ENCODE data around the gene MYNN.
A peak's percentile ranks its signal among the peaks of the same experiment; 100 is the strongest.

Gene MYNN

GRCh38 chr3:169780742-169781141 lies 7.5 kb downstream of the MYNN start:
- DNase-seq: peak; percentile 21

- no peak for DNase-seq
Observed at GRCh38 chr3:169781209-169781855, 8.1 kb downstream of the MYNN start.

- DNase-seq: no peak
Observed at GRCh38 chr3:169787120-169787519, 13.9 kb downstream of the MYNN start.

GRCh38 chr3:169787791-169788190 lies 14.6 kb downstream of the MYNN start:
- DNase-seq: no peak

DNA sequence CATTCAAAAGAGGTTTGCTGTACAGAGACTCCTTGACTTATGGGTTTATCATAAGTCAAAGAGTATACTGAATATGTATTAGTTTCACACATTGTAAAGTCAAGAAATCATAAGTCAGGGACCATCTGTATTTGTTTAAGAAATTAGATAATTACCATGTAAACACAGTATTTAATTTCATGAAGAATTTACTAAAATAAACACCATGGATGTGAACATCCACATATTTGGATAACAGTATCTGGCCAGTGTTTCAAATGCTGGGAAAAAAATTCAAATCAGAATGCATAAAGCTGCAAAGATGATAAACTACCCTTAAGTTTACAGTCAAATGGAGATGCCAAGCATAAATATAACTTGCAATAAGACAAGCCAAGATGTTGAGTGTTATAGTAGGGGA lies 17.0 kb downstream of the MYNN start:
- no peak for DNase-seq

DNA sequence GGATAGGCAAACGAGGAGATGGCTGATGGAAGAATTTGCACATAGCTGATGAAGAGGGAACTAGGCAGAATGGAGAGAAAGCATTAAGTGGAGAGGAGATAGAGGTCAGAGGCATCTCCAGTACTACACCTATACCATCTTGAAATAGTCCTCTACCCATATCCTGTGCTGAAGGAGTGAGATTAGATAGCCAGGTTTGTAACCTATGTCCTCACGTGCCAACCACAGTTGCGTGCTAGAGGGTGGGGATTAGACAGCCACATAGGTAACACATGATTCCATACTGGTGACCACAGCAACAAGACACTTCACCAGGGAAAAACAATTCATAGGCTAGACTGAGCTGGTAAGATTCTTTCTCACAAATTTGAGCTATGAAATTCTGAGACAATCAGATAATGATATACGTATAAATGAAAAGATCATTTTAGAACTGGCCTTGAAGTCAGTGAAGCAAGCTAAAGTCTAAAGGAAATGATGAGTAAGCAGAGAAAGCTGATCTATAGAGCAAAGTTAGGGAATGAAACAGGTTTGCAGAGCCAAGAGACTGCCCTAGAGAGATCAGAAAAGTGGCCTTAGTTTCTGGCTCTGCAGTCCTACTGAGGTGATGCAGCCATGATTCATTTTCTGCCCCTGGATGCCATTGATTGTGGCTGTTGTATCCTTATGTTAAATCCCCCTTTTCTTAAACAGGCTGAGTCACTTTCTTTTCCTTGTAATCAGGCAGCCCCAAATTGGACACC lies 17.7 kb downstream of the MYNN start:
- DNase-seq: no peak

DNA sequence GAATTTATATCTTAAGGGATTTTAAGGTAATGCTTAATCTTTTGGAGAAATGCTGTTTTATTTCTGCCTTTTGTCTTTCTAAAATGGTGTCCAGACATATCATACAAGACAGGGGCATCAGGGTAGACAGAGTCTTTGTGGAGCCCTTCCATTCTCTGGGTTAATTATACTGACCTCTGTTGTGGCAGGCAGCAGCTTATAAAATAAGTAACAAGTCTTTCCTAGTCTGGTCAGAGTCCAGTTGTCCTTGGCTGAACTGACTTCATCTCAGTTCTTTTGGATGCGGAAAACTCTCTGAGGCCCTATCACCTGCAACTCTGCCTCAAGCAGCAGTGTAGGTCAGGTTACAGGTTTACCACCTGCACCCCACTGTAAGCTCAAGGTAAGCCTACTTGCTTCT lies 19.2 kb downstream of the MYNN start:
- DNase-seq: no peak

- DNase-seq: no peak
Observed at GRCh38 chr3:169804681-169805080, 31.5 kb downstream of the MYNN start.

GRCh38 chr3:169809230-169809795 lies 36.1 kb downstream of the MYNN start:
- DNase-seq: no peak

- DNase-seq: peak; percentile 71
Observed at GRCh38 chr3:169811631-169812331, 38.6 kb downstream of the MYNN start.

GRCh38 chr3:169812332-169813235 lies 39.4 kb downstream of the MYNN start, which contains the start of the genes LRRC34 and LRRIQ4:
LRRC34 (minus strand) TSS chr3:169812904; CDS start chr3:169812548, 356 bp downstream.
LRRIQ4 (plus strand) TSS chr3:169812870; CDS start chr3:169821922, 9,052 bp downstream.
- peak; percentile 94 for DNase-seq

DNA sequence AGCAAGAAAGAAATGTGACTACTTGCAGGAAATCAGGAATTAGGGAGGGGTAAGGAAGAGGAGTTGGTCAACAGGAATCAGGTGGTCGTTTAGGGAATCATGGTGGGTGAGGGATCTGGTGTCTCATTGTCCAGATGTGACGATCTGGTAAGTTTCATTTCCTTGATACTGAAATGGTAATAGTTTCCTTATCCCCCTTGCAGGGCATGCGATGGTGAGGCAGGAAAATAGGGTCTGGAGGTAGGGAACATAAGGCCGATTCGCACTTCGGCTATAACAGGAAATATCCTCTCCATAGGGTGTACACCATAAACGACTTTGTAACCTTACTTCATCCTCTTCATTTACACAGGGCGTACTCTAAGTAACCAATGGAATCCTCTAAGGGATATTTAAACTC lies 40.1 kb downstream of the MYNN start:
- no peak for DNase-seq

- DNase-seq: peak; percentile 46
Observed at GRCh38 chr3:169813757-169814517, 40.7 kb downstream of the MYNN start.

- no peak for DNase-seq
Observed at GRCh38 chr3:169815590-169816150, 42.5 kb downstream of the MYNN start.

GRCh38 chr3:169818316-169818715 lies 45.1 kb downstream of the MYNN start:
- no peak for DNase-seq

- DNase-seq: no peak
Observed at GRCh38 chr3:169822091-169822490, 48.9 kb downstream of the MYNN start.

DNA sequence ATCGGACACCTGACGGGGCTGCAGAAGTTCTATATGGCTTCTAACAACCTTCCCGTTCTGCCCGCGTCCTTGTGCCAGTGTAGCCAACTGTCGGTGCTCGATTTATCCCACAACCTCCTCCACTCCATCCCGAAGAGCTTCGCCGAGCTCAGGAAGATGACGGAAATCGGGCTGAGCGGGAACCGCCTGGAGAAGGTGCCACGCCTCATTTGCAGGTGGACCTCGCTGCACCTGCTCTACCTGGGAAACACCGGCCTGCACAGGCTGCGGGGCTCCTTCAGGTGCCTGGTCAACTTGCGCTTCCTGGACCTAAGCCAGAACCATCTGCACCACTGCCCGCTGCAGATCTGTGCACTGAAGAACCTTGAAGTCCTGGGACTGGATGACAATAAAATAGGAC lies 49.3 kb downstream of the MYNN start:
- DNase-seq: no peak

DNA sequence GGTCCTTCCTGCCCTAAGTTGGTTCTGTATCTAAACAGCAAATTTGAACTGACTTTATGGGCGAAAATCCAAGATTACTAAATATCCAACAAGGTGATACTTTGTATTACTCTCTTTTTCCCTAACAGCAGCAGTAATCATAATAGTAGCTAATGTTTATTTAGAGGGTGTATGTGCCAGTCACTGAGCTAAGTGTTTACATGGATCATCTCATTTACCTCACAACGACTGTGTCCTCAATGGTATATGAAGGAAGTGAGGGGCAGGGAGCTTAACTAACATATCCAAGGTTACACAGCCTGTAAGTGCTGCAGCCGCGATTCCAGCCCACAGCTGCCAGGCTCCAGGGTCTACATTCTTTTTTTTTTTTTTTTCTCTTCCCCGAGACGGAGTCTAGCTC lies 49.8 kb downstream of the MYNN start:
- DNase-seq: no peak

GRCh38 chr3:169825316-169825715 lies 52.1 kb downstream of the MYNN start:
- no peak for DNase-seq

DNA sequence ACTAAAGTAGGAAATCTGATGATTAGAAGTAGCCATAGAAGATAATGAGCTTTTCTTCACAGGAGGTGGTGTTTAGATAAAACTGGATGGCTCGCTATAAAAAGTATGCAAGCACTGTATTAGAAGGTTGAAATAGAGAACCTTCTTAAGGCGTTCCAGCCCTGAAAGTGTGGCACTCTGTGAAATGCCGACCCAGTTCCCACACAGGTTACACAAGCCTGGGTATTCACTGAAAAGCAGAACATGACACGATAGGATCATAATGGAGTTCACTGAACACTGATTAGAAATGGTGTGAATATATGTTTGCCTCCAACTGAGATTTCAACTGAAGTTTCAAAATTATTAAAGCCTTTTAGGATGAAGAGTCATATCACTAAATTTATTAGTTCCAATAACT lies 54.5 kb downstream of the MYNN start:
- no peak for DNase-seq

- no peak for DNase-seq
Observed at GRCh38 chr3:169835533-169835932, 62.3 kb downstream of the MYNN start.

Data from NCI-H82 (cell line).